Gastrocnemius medialis (tissue), 4 donors: ENCODE results near the gene EVL.

Source experiments
- CTCF ChIP-seq, 5 experiments: fragments of 450-650 bp in 3 of 5; fragments of 200-600 bp in 2 of 5; sonication (generic) in 2 of 5; IDR thresholded peaks in 4 of 5; conservative IDR thresholded peaks in 1 of 5; 1 replicate in 4 of 5; 2 replicates in 1 of 5; pipeline ENCODE4 v1.5.1; 2016 to 2019; ENCODE audit warnings: antibody characterized with exemption in 5 of 5, mild to moderate bottlenecking in 3 of 5, moderate library complexity in 3 of 5
- POLR2A ChIP-seq, 2 donors: fragments of 450-650 bp; IDR thresholded peaks; one replicate each; pipeline ENCODE4 v1.6.1; 2017; ENCODE audit warnings: antibody characterized with exemption in 2 of 2, mild to moderate bottlenecking in 2 of 2, moderate library complexity in 2 of 2

- TF ChIP-seq POLR2A (IDR thresholded peaks at IDR 0.05): no peak
- no peak for TF ChIP-seq CTCF (IDR thresholded peaks at IDR 0.05 in 4 of 5, conservative IDR thresholded peaks at IDR 0.05 in 1 of 5)
These were observed 31.7 kb upstream of the EVL start for GRCh38 chr14:100033347-100034075.
